GM18907 (cell line): Measurements from ENCODE around the gene SYT10.
"Not testable (repeated sequence)": the region's sequence is repeated elsewhere in the genome, so short reads cannot be mapped to it uniquely, and the experiment has no call there.

ENCODE experiments used
- ATAC-seq: cut with Tn5 transposase; IDR thresholded peaks from one replicate; pipeline ENCODE4 v1.9.1; 2021; ENCODE audit warnings: mild to moderate bottlenecking, moderate library complexity; ENCODE audit not compliant: unreplicated experiment

The SYT10 gene

GRCh38 chr12:33370318-33370717, 69.3 kb downstream of the SYT10 start:
- ATAC-seq: no peak

DNA sequence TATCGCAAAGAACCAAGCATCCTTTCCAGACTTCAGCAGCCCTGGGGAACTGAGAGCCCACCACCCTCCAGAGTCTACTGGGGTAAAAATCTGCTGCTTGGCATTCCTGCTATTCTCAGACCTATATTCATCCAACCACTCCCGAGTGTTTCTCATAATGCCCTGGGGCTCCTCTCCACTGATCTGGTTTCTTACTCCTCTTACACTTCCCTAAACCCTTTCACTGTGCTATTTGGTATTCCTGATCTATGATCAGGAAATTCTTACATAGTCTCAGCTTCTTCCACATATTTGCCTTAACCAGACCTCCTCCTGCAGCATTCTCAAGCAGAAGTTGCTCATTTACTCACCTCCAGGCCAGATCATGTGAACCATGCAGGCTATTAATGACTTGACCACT, 82.4 kb downstream of the SYT10 start:
- no peak for ATAC-seq

DNA sequence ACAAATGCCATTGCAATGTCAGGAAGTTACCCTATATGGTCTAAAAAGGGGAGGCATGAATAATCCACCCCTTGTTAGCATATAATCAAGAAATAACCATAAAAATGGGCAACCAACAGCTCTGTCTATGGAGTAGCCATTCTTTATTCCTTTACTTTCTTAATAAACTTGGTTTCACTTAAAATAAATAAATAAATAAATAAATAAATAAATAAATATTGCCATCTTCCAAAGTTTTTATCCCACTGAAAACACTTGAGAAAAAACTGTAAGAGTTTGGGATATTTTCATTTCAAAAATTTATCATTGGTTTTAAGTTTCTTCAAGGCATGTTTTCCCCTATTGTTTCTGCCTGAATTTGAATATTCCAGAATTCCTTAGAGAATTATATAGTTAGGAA, 89.8 kb downstream of the SYT10 start:
- ATAC-seq: no peak

GRCh38 chr12:33331961-33332398, 107.6 kb downstream of the SYT10 start:
- not testable (repeated sequence) for ATAC-seq

GRCh38 chr12:33330940-33331339, 108.7 kb downstream of the SYT10 start:
- ATAC-seq: no peak
